HepG2 (cell line): ENCODE measurements around the gene EGR1. TPM values are rescaled to one million over a fixed set of nuclear protein-coding genes. Genes with fewer than 3 reads are reported as not detected.
A peak's percentile ranks its signal among the peaks of the same experiment; 100 is the strongest.

Experiments
- CBX1 ChIP-seq: IDR thresholded peaks from one replicate; pipeline ENCODE4 v1.6.1; 2016; ENCODE audit warnings: antibody characterized with exemption, low read depth
- SAP130 ChIP-seq: IDR thresholded peaks from 2 replicates; pipeline ENCODE4 v1.6.1; 2016; ENCODE audit warnings: low read depth
- SP4 ChIP-seq: sonication (generic); formaldehyde crosslinking; IDR thresholded peaks from 2 replicates; pipeline ENCODE4 v1.8.1; 2023; ENCODE audit warnings: mild to moderate bottlenecking, missing genetic modification reagents
- ZNF30 ChIP-seq: sonication (generic); formaldehyde crosslinking; IDR thresholded peaks from 2 replicates; pipeline ENCODE4 v1.5.0; 2020; ENCODE audit warnings: mild to moderate bottlenecking, missing genetic modification reagents
- ZNF788 ChIP-seq: sonication (generic); formaldehyde crosslinking; IDR thresholded peaks from 2 replicates; pipeline ENCODE4 v1.5.0; 2020; ENCODE audit warnings: mild to moderate bottlenecking, missing genetic modification reagents, borderline replicate concordance
- polyA plus RNA-seq, 8 experiments: library from polyadenylated mRNA; depleted of rRNA in 3 of 8; stranded (reverse) in 7 of 8; unstranded in 1 of 8; fragments of >200 nt; fragmentation: Illumina TruSeq in 4 of 8; extraction: Trizol in 4 of 8; gene quantifications; 2 replicates each; pipeline versions ENCODE4 v1.2.1 to v1.2.3, GENCODE V29; 2011 to 2016; ENCODE audit warnings: low read depth in 4 of 8, missing spikeins in 1 of 8, mixed read lengths in 1 of 8; ENCODE audit not compliant: insufficient read depth in 1 of 8
- total RNA-seq, 5 experiments: library from RNA; depleted of rRNA; stranded (reverse); fragments of >200 nt; fragmentation: Illumina TruSeq; extraction: Trizol; gene quantifications; 2 replicates each; pipeline ENCODE4 v1.2.3, GENCODE V29; 2016; ENCODE audit warnings: low read depth in 1 of 5
- TF ChIP-seq, protein P1 (sequence below): sonication (generic); formaldehyde crosslinking; IDR thresholded peaks from 2 replicates; pipeline ENCODE4 v1.5.0; 2020; ENCODE audit warnings: mild to moderate bottlenecking, missing genetic modification reagents, borderline replicate concordance
- TF ChIP-seq, protein P2 (sequence below): sonication (generic); formaldehyde crosslinking; IDR thresholded peaks from 2 replicates; pipeline ENCODE4 v1.5.1; 2020; ENCODE audit warnings: mild to moderate bottlenecking, missing genetic modification reagents, moderate library complexity
- TF ChIP-seq, protein P3 (sequence below): sonication (generic); formaldehyde crosslinking; IDR thresholded peaks from 2 replicates; pipeline ENCODE4 v1.4.0; 2020; ENCODE audit warnings: mild to moderate bottlenecking, missing genetic modification reagents
- TF ChIP-seq, protein P4 (sequence below): sonication (generic); formaldehyde crosslinking; IDR thresholded peaks from 2 replicates; pipeline ENCODE4 v1.4.0; 2020; ENCODE audit warnings: missing genetic modification reagents, borderline replicate concordance

EGR1 gene
- total and polyA plus RNA-seq, 2 of the 13 experiments (the other 11 are each of a cell fraction or from before 2014, with no cell fraction given) = 4.1 to 4.5 TPM

DNA sequence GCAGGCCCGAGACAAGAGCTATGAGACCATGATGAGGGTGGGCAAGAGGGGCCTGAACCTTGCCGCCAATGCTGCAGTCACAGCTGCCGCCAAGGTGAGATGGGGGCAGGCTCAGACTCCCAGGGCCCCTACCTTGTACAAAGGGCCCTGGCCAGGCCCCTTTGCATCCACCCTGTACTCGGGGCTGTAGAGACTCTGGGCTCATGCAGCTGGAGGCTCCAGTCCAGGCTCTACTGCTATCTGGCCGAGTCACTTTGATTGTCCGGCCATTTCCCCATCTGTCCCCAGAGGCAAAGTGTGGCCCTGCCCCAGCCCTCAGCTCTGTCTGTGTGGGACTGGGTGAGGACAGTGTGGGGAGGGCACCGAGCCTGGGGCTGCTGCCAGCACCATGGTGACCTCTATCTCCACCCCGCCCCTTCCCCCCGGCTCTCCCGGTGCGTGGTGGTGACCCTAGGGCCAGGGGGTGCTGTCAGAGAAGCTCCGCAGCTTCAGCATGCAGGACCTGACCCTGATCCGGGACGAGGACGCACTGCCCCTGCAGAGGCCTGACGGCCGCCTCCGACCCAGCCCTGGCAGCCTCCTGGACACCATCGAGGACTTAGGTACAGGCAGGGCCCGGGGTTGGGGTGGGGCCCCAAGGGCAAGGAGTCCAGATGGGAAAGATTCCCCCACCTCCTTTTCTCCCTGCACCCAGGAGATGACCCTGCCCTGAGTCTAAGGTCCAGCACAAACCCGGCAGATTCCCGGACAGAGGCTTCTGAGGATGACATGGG, 20.3 kb upstream of the EGR1 start (continued):
- TF ChIP-seq, protein P1, sequence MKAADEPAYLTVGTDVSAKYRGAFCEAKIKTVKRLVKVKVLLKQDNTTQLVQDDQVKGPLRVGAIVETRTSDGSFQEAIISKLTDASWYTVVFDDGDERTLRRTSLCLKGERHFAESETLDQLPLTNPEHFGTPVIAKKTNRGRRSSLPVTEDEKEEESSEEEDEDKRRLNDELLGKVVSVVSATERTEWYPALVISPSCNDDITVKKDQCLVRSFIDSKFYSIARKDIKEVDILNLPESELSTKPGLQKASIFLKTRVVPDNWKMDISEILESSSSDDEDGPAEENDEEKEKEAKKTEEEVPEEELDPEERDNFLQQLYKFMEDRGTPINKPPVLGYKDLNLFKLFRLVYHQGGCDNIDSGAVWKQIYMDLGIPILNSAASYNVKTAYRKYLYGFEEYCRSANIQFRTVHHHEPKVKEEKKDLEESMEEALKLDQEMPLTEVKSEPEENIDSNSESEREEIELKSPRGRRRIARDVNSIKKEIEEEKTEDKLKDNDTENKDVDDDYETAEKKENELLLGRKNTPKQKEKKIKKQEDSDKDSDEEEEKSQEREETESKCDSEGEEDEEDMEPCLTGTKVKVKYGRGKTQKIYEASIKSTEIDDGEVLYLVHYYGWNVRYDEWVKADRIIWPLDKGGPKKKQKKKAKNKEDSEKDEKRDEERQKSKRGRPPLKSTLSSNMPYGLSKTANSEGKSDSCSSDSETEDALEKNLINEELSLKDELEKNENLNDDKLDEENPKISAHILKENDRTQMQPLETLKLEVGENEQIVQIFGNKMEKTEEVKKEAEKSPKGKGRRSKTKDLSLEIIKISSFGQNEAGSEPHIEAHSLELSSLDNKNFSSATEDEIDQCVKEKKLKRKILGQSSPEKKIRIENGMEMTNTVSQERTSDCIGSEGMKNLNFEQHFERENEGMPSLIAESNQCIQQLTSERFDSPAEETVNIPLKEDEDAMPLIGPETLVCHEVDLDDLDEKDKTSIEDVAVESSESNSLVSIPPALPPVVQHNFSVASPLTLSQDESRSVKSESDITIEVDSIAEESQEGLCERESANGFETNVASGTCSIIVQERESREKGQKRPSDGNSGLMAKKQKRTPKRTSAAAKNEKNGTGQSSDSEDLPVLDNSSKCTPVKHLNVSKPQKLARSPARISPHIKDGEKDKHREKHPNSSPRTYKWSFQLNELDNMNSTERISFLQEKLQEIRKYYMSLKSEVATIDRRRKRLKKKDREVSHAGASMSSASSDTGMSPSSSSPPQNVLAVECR = 0 out of 2 replicates have a peak, but pooled peaks have one; percentile 19
- TF ChIP-seq SAP130 (CRISPR knock-in tag) = no peak
- TF ChIP-seq ZNF30 (CRISPR knock-in tag) = 0 out of 2 replicates have a peak, but pooled peaks have one; percentile 39
- TF ChIP-seq, protein P2, sequence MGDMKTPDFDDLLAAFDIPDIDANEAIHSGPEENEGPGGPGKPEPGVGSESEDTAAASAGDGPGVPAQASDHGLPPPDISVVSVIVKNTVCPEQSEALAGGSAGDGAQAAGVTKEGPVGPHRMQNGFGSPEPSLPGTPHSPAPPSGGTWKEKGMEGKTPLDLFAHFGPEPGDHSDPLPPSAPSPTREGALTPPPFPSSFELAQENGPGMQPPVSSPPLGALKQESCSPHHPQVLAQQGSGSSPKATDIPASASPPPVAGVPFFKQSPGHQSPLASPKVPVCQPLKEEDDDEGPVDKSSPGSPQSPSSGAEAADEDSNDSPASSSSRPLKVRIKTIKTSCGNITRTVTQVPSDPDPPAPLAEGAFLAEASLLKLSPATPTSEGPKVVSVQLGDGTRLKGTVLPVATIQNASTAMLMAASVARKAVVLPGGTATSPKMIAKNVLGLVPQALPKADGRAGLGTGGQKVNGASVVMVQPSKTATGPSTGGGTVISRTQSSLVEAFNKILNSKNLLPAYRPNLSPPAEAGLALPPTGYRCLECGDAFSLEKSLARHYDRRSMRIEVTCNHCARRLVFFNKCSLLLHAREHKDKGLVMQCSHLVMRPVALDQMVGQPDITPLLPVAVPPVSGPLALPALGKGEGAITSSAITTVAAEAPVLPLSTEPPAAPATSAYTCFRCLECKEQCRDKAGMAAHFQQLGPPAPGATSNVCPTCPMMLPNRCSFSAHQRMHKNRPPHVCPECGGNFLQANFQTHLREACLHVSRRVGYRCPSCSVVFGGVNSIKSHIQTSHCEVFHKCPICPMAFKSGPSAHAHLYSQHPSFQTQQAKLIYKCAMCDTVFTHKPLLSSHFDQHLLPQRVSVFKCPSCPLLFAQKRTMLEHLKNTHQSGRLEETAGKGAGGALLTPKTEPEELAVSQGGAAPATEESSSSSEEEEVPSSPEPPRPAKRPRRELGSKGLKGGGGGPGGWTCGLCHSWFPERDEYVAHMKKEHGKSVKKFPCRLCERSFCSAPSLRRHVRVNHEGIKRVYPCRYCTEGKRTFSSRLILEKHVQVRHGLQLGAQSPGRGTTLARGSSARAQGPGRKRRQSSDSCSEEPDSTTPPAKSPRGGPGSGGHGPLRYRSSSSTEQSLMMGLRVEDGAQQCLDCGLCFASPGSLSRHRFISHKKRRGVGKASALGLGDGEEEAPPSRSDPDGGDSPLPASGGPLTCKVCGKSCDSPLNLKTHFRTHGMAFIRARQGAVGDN (CRISPR knock-in tag) = peak; percentile 63
- no peak for TF ChIP-seq CBX1
- TF ChIP-seq, protein P3, sequence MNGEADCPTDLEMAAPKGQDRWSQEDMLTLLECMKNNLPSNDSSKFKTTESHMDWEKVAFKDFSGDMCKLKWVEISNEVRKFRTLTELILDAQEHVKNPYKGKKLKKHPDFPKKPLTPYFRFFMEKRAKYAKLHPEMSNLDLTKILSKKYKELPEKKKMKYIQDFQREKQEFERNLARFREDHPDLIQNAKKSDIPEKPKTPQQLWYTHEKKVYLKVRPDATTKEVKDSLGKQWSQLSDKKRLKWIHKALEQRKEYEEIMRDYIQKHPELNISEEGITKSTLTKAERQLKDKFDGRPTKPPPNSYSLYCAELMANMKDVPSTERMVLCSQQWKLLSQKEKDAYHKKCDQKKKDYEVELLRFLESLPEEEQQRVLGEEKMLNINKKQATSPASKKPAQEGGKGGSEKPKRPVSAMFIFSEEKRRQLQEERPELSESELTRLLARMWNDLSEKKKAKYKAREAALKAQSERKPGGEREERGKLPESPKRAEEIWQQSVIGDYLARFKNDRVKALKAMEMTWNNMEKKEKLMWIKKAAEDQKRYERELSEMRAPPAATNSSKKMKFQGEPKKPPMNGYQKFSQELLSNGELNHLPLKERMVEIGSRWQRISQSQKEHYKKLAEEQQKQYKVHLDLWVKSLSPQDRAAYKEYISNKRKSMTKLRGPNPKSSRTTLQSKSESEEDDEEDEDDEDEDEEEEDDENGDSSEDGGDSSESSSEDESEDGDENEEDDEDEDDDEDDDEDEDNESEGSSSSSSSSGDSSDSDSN (CRISPR knock-in tag) = 0 out of 2 replicates have a peak, but pooled peaks have one; percentile 7
- TF ChIP-seq, protein P4, sequence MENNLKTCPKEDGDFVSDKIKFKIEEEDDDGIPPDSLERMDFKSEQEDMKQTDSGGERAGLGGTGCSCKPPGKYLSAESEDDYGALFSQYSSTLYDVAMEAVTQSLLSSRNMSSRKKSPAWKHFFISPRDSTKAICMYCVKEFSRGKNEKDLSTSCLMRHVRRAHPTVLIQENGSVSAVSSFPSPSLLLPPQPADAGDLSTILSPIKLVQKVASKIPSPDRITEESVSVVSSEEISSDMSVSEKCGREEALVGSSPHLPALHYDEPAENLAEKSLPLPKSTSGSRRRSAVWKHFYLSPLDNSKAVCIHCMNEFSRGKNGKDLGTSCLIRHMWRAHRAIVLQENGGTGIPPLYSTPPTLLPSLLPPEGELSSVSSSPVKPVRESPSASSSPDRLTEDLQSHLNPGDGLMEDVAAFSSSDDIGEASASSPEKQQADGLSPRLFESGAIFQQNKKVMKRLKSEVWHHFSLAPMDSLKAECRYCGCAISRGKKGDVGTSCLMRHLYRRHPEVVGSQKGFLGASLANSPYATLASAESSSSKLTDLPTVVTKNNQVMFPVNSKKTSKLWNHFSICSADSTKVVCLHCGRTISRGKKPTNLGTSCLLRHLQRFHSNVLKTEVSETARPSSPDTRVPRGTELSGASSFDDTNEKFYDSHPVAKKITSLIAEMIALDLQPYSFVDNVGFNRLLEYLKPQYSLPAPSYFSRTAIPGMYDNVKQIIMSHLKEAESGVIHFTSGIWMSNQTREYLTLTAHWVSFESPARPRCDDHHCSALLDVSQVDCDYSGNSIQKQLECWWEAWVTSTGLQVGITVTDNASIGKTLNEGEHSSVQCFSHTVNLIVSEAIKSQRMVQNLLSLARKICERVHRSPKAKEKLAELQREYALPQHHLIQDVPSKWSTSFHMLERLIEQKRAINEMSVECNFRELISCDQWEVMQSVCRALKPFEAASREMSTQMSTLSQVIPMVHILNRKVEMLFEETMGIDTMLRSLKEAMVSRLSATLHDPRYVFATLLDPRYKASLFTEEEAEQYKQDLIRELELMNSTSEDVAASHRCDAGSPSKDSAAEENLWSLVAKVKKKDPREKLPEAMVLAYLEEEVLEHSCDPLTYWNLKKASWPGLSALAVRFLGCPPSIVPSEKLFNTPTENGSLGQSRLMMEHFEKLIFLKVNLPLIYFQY (CRISPR knock-in tag) = no peak
- TF ChIP-seq ZNF788 (CRISPR knock-in tag) = 0 out of 2 replicates have a peak, but pooled peaks have one; percentile 19
- TF ChIP-seq SP4 = no peak
